ENCODE measurements around the gene SAMSN1.

DNA sequence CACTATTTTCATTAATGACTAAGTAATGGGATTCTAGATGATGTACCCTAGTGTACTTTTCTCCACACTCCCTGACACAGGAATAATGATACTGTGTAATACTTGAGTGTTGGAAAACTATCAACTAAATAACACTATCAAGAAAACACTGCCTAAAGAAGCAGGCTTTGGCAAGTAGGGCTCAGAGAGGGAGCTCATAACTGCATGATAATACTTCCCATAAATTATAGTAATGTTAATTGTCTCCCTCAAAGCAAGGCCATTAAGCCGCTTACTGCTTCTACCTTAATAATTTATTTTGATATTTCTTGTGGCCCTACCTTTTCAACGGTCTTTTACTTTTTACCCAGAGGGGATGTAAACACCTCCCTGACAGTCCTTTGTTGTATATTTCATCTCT is 69.0 kb downstream of the SAMSN1 start:
- TF ChIP-seq, protein P1, sequence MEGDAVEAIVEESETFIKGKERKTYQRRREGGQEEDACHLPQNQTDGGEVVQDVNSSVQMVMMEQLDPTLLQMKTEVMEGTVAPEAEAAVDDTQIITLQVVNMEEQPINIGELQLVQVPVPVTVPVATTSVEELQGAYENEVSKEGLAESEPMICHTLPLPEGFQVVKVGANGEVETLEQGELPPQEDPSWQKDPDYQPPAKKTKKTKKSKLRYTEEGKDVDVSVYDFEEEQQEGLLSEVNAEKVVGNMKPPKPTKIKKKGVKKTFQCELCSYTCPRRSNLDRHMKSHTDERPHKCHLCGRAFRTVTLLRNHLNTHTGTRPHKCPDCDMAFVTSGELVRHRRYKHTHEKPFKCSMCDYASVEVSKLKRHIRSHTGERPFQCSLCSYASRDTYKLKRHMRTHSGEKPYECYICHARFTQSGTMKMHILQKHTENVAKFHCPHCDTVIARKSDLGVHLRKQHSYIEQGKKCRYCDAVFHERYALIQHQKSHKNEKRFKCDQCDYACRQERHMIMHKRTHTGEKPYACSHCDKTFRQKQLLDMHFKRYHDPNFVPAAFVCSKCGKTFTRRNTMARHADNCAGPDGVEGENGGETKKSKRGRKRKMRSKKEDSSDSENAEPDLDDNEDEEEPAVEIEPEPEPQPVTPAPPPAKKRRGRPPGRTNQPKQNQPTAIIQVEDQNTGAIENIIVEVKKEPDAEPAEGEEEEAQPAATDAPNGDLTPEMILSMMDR (IDR thresholded peaks at IDR 0.05), result no peak
- TF ChIP-seq GABPA (IDR thresholded peaks at IDR 0.05; ENCODE audit: low read depth) (no peak), SIN3A (IDR thresholded peaks at IDR 0.05; ENCODE audit: borderline replicate concordance, low read depth, low read length) (no peak), RFX5 (IDR thresholded peaks at IDR 0.05; ENCODE audit: low read length) (no peak), POLR2AphosphoS5 (IDR thresholded peaks at IDR 0.05; ENCODE audit: low read depth, low read length) (no peak), MXI1 (IDR thresholded peaks at IDR 0.05; ENCODE audit: low read depth, low read length) (no peak), RAD21 (IDR thresholded peaks at IDR 0.05; ENCODE audit: low read length) (no peak), NRF1 (IDR thresholded peaks at IDR 0.05; ENCODE audit: low read depth, low read length) (no peak), JUND (IDR thresholded peaks at IDR 0.05) (no peak)
- TF ChIP-seq, protein P2, sequence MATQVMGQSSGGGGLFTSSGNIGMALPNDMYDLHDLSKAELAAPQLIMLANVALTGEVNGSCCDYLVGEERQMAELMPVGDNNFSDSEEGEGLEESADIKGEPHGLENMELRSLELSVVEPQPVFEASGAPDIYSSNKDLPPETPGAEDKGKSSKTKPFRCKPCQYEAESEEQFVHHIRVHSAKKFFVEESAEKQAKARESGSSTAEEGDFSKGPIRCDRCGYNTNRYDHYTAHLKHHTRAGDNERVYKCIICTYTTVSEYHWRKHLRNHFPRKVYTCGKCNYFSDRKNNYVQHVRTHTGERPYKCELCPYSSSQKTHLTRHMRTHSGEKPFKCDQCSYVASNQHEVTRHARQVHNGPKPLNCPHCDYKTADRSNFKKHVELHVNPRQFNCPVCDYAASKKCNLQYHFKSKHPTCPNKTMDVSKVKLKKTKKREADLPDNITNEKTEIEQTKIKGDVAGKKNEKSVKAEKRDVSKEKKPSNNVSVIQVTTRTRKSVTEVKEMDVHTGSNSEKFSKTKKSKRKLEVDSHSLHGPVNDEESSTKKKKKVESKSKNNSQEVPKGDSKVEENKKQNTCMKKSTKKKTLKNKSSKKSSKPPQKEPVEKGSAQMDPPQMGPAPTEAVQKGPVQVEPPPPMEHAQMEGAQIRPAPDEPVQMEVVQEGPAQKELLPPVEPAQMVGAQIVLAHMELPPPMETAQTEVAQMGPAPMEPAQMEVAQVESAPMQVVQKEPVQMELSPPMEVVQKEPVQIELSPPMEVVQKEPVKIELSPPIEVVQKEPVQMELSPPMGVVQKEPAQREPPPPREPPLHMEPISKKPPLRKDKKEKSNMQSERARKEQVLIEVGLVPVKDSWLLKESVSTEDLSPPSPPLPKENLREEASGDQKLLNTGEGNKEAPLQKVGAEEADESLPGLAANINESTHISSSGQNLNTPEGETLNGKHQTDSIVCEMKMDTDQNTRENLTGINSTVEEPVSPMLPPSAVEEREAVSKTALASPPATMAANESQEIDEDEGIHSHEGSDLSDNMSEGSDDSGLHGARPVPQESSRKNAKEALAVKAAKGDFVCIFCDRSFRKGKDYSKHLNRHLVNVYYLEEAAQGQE (IDR thresholded peaks at IDR 0.05; ENCODE audit: low read depth, low read length), result no peak
- TF ChIP-seq, protein P3, sequence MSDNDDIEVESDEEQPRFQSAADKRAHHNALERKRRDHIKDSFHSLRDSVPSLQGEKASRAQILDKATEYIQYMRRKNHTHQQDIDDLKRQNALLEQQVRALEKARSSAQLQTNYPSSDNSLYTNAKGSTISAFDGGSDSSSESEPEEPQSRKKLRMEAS (IDR thresholded peaks at IDR 0.05; ENCODE audit: low read depth), result no peak

All from SK-N-SH (cell line).